ENCODE measurements around the gene CEP295NL. TPM values are rescaled to one million over a fixed set of nuclear protein-coding genes. Genes with fewer than 3 reads are reported as not detected.

Gene CEP295NL
- total RNA-seq = 2.3 and 3.0 TPM in 2 replicates

GRCh38 chr17:78903101-78903779 lies at the start of gene CEP295NL:
Gene CEP295NL, minus strand, starts transcription at chr17:78903201. Its CDS starts 1,373 bp downstream, at chr17:78901828.

GRCh38 chr17:78925234-78925633 lies 22.2 kb upstream of the CEP295NL start, which contains the start of gene TIMP2:
Gene TIMP2, minus strand, starts transcription at chr17:78925387. Its CDS starts 299 bp downstream, at chr17:78925088.

GRCh38 chr17:78840780-78841611 lies 62.0 kb downstream of the CEP295NL start, which contains the start of gene USP36:
Gene USP36, minus strand, starts transcription at chr17:78840814. Its CDS starts 4,451 bp downstream, at chr17:78836363.

Other genes with a start within 250 kb of the CEP295NL start
- gene CYTH1, start 120.9 kb downstream of the CEP295NL start, total RNA-seq = 53.9 and 61.8 TPM in 2 replicates
- 36.9 and 42.5 TPM in 2 replicates for gene USP36, start 62.4 kb downstream of the CEP295NL start, total RNA-seq
- 102 and 140 TPM in 2 replicates for gene TIMP2, start 22.2 kb upstream of the CEP295NL start, total RNA-seq
- 0.76 and 2.3 TPM in 2 replicates for gene LGALS3BP, start 76.7 kb upstream of the CEP295NL start, total RNA-seq
- 78.3 and 96.4 TPM in 2 replicates for gene CANT1, start 106.6 kb upstream of the CEP295NL start, total RNA-seq
- gene C1QTNF1, start 121.0 kb upstream of the CEP295NL start, total RNA-seq = 2.9 and 4.3 TPM in 2 replicates
- gene ENGASE, start 171.6 kb upstream of the CEP295NL start, total RNA-seq = 12.4 and 15.7 TPM in 2 replicates